CD4-positive, alpha-beta T cell (primary cell): ENCODE measurements around the gene IL17RC. TPM values are rescaled to one million over a fixed set of nuclear protein-coding genes. Genes with fewer than 3 reads are reported as not detected.

Source experiments
- ATAC-seq: fragments of 200-7000 bp; cut with Tn5 transposase; one replicate; pipeline ENCODE4 v1.10.0; 2022; ENCODE audit warnings: mild to moderate bottlenecking; ENCODE audit not compliant: poor library complexity
- CTCF ChIA-PET: fragments of 350-600 bp; sonication (Branson Sonifier 250); formaldehyde crosslinking; loops from one replicate; lab custom pipeline; 2021; ENCODE audit warnings: antibody characterized with exemption, inconsistent platforms; lab: Charles Lee
- POLR2A ChIA-PET: fragments of 350-600 bp; sonication (Branson Sonifier 250); formaldehyde crosslinking; loops from one replicate; lab custom pipeline; 2021; ENCODE audit warnings: antibody characterized with exemption, inconsistent platforms; lab: Charles Lee
- DNase-seq, 14 experiments: peaks; one replicate each; pipeline ENCODE4 v3.0.0-alpha.2; 2013 to 2020; ENCODE audit warnings: mixed read lengths in 2 of 14
- H3K27ac ChIP-seq, 2 donors: one replicate each; pipeline versions ENCODE4 v1.5.1 to v1.7.0; 2013; ENCODE audit warnings: low read length in 2 of 2, low read depth in 1 of 2, mild to moderate bottlenecking in 1 of 2
- H3K27me3 ChIP-seq, 2 experiments: 1 replicate in 1 of 2; 2 replicates in 1 of 2; pipeline versions ENCODE4 v1.6.1 to v1.7.0; 2013; ENCODE audit warnings: low read length in 2 of 2, control low read depth in 1 of 2, mild to moderate bottlenecking in 1 of 2, moderate library complexity in 1 of 2; ENCODE audit not compliant: insufficient read depth in 2 of 2, control insufficient read depth in 1 of 2
- H3K36me3 ChIP-seq: one replicate; pipeline ENCODE4 v1.6.1; 2013; ENCODE audit warnings: low read length, control low read depth; ENCODE audit not compliant: insufficient read depth
- H3K4me1 ChIP-seq: one replicate; pipeline ENCODE4 v1.6.1; 2013; ENCODE audit warnings: low read length, control low read depth; ENCODE audit not compliant: insufficient read depth
- H3K4me3 ChIP-seq: one replicate; pipeline ENCODE4 v1.5.1; 2013; ENCODE audit warnings: mild to moderate bottlenecking, low read length, moderate library complexity
- H3K9me3 ChIP-seq, 2 experiments: 1 replicate in 1 of 2; 2 replicates in 1 of 2; pipeline versions ENCODE4 v1.6.1 to v1.7.0; 2013; ENCODE audit warnings: low read length in 2 of 2, mild to moderate bottlenecking in 2 of 2, control low read depth in 1 of 2, moderate library complexity in 1 of 2; ENCODE audit not compliant: control insufficient read depth in 1 of 2, insufficient read depth in 1 of 2
- H3K27ac Mint-ChIP-seq: one replicate; pipeline ENCODE4 v1.8.0; 2020; ENCODE audit warnings: mixed read lengths
- H3K27me3 Mint-ChIP-seq: one replicate; pipeline ENCODE4 v1.8.0; 2021; ENCODE audit warnings: mixed read lengths
- H3K36me3 Mint-ChIP-seq: one replicate; pipeline ENCODE4 v1.8.0; 2021; ENCODE audit warnings: low read depth, mixed read lengths
- H3K4me1 Mint-ChIP-seq: one replicate; pipeline ENCODE4 v1.8.0; 2021; ENCODE audit warnings: low read depth, mixed read lengths
- H3K4me3 Mint-ChIP-seq: one replicate; pipeline ENCODE4 v1.8.0; 2020; ENCODE audit warnings: mild to moderate bottlenecking, mixed read lengths
- H3K9me3 Mint-ChIP-seq: one replicate; pipeline ENCODE4 v1.8.0; 2020; ENCODE audit warnings: mixed read lengths
- CTCF ChIP-seq: fragments of 200-600 bp; IDR thresholded peaks from one replicate; pipeline ENCODE4 v1.8.0; 2022; ENCODE audit warnings: antibody characterized with exemption, mild to moderate bottlenecking
- intact Hi-C, 2 experiments: fragments of 100-400 bp; cut with DNase I in 1 of 2; cut with micrococcal nuclease in 1 of 2; formaldehyde crosslinking; loops; one replicate each; pipeline versions ENCODE4 v1.15.1 to v1.9.0; 2023 to 2025; cut with DNase I, micrococcal nuclease
- total RNA-seq, 174 experiments: library from RNA in 2 of 174; stranded (reverse) in 2 of 174; gene quantifications; one replicate each; pipeline ENCODE4 v1.2.3 and lab custom pipeline; 2021 to 2026

Gene IL17RC
- total RNA-seq, 2 experiments from 2014 or later, result 0.42 to 0.88 TPM

GRCh38 chr3:9916346-9916733, 558 bp upstream of the IL17RC start:
- CTCF ChIA-PET, result no interaction called here
- ATAC-seq, result no peak
- no peaks in the 10 kb centered on the region for H3K9me3 ChIP-seq
- peak overlapping the region; percentile 9 for H3K4me3 ChIP-seq
- H3K27me3 ChIP-seq, result no peaks in the 10 kb centered on the region
- no peaks in the 10 kb centered on the region for H3K36me3 Mint-ChIP-seq
- no peaks in the 10 kb centered on the region for H3K36me3 ChIP-seq
- H3K27ac Mint-ChIP-seq, result no peak overlapping the region
- peaks cover 19% of the 10 kb centered on the region for H3K4me1 Mint-ChIP-seq
- POLR2A ChIA-PET, result interaction anchor here (0.8 to 4.9 kb wide), 5 partner anchors 14 to 267 kb away, joined by 3 to 32 read pairs (median 4); partner anchors contain the start of genes ARPC4, CRELD1, IL17RE and JAGN1
- no peak for TF ChIP-seq CTCF
- H3K4me3 Mint-ChIP-seq, result peak overlapping the region; percentile 74
- no peak overlapping the region for H3K27ac ChIP-seq
- no peaks in the 10 kb centered on the region for H3K9me3 Mint-ChIP-seq
- intact Hi-C loops, result no loop called here
- peaks cover 37% of the 10 kb centered on the region for H3K4me1 ChIP-seq
- no peaks in the 10 kb centered on the region for H3K27me3 Mint-ChIP-seq
- DNase-seq, result no peak

- no peak for DNase-seq
- Mint-ChIP-seq H3K27ac (no peak overlapping the region), H3K4me3 (no peak overlapping the region), H3K36me3 (no peaks in the 10 kb centered on the region), H3K27me3 (no peaks in the 10 kb centered on the region), H3K4me1 (peaks cover 13% of the 10 kb centered on the region), H3K9me3 (no peaks in the 10 kb centered on the region)
- Histone ChIP-seq H3K27ac (no peak overlapping the region), H3K27me3 (no peaks in the 10 kb centered on the region), H3K36me3 (no peaks in the 10 kb centered on the region), H3K9me3 (no peaks in the 10 kb centered on the region), H3K4me1 (peaks cover 26% of the 10 kb centered on the region), H3K4me3 (no peak overlapping the region)
- TF ChIP-seq CTCF, result no peak
- no peak for ATAC-seq
- intact Hi-C loops, result no loop called here
- ChIA-PET POLR2A (interaction anchor here (4.9 kb wide), 1 partner anchor 15 kb away, joined by 32 read pairs; the partner anchor contains the start of gene CRELD1), CTCF (no interaction called here)
These were observed 922 bp downstream of the IL17RC start for GRCh38 chr3:9917820-9918219.

- TF ChIP-seq CTCF, result no peak
- Histone ChIP-seq H3K27me3 (no peaks in the 10 kb centered on the region), H3K4me1 (peaks cover 26% of the 10 kb centered on the region), H3K36me3 (no peaks in the 10 kb centered on the region), H3K27ac (no peak overlapping the region), H3K4me3 (no peak overlapping the region), H3K9me3 (no peaks in the 10 kb centered on the region)
- CTCF ChIA-PET, result no interaction called here
- Mint-ChIP-seq H3K27me3 (no peaks in the 10 kb centered on the region), H3K9me3 (no peaks in the 10 kb centered on the region), H3K27ac (no peak overlapping the region), H3K36me3 (no peaks in the 10 kb centered on the region), H3K4me3 (no peak overlapping the region), H3K4me1 (peaks cover 13% of the 10 kb centered on the region)
- no peak for ATAC-seq
- POLR2A ChIA-PET, result interaction anchor here (4.9 kb wide), 1 partner anchor 14 kb away, joined by 32 read pairs; the partner anchor contains the start of gene CRELD1
- DNase-seq, result no peak
- intact Hi-C loops, result no loop called here
These were observed 1.6 kb downstream of the IL17RC start for GRCh38 chr3:9918261-9919038.
